Measurements from ENCODE around the gene HDGF.

Gene HDGF

DNA sequence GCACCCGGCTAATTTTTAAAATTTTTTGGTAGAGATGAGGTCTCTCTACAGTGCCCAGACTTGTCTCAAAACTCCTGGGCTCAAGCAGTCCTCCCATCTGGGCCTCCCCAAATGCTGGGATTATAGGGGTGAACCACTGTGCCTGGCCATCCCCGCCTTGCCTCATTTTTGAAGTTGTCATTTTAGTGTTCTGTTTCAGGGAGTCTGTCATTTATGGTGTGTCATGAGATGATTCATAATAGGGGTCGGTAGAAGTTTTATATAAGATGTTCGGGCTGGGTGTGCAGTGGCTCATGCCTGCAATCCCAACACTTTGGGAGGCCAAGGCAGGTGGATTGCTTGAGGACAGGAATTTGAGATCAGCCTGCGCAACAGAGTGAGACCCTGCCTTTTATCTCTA, 24.3 kb upstream of the HDGF start:
- no peak for DNase-seq (ENCODE audit: low read depth)
- TF ChIP-seq, protein P1, sequence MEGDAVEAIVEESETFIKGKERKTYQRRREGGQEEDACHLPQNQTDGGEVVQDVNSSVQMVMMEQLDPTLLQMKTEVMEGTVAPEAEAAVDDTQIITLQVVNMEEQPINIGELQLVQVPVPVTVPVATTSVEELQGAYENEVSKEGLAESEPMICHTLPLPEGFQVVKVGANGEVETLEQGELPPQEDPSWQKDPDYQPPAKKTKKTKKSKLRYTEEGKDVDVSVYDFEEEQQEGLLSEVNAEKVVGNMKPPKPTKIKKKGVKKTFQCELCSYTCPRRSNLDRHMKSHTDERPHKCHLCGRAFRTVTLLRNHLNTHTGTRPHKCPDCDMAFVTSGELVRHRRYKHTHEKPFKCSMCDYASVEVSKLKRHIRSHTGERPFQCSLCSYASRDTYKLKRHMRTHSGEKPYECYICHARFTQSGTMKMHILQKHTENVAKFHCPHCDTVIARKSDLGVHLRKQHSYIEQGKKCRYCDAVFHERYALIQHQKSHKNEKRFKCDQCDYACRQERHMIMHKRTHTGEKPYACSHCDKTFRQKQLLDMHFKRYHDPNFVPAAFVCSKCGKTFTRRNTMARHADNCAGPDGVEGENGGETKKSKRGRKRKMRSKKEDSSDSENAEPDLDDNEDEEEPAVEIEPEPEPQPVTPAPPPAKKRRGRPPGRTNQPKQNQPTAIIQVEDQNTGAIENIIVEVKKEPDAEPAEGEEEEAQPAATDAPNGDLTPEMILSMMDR (IDR thresholded peaks at IDR 0.05; ENCODE audit: low read depth, low read length, missing control alignments) = no peak
- no peak overlapping the region for H3K4me3 ChIP-seq (ENCODE audit: low read depth, low read length)

- no peak overlapping the region for H3K4me3 ChIP-seq (ENCODE audit: low read depth, low read length)
These were observed 22.1 kb upstream of the HDGF start for GRCh38 chr1:156773607-156774006.

DNA sequence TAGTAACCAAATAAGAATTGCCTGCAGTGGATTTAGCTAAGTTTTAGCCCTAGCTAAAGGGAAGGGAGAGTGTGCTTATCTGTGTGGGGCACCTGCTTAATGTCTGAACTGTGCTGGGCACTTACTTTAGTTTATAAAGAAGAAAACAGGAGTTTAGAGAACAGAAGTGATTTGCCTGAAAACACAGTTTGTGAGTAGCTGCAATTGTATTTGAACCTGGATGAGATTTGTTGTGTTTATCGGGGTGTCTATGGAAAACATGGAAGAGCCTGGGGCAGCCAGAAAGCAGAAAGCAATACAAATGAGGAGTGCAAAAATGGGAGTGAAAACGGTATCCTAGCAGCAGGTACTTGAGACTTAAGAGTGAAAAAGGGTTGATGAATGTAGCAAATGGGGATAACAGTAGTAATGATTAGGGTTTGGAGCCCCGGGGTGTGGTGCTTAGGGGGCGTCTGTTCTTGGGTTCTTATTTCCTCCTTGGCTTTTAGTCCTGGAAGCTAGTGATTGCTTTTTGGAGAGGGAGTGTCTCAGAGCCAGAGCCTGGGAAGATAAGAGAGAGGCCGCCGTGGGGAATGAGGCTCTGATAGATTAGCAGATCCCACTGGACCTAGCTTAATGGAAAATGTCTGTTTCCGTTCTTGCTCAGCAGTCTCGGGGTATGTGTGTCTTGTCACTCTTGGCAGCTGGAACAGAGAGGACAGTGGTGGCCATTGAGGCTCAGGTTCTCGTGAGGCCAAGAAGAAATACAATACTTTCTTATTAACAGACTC, 21.4 kb upstream of the HDGF start:
- TF ChIP-seq, protein P1 (IDR thresholded peaks at IDR 0.05; ENCODE audit: low read depth, low read length, missing control alignments) = no peak
- no peak overlapping the region for H3K4me3 ChIP-seq (ENCODE audit: low read depth, low read length)
- no peak for DNase-seq (ENCODE audit: low read depth)

More at GRCh38 chr1:156773607-156774006, 22.1 kb upstream of the HDGF start:
- TF ChIP-seq, protein P1 (IDR thresholded peaks at IDR 0.05; ENCODE audit: low read depth, low read length, missing control alignments) = peak; percentile 14
- no peak for DNase-seq (ENCODE audit: low read depth)

DNA sequence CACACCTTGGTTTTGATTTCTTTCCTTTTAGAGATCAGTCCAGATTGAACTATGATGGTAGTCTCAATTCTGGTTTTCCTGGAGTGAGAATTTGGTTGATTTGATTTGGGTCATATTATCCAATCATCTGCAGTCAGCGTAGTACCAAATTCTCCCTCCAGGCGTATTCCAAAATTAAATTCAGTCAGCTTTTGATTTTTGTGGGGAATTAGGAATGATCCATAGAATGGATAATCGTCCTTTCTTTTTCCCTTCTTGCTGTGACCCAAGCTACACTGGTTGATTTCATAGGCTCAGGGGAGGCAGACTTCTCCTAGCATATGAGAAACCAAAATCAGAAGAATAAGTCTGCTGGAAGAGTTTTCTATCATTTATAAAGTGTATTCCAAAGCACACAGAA, 20.7 kb upstream of the HDGF start:
- no peak for DNase-seq (ENCODE audit: low read depth)
- TF ChIP-seq, protein P1 (IDR thresholded peaks at IDR 0.05; ENCODE audit: low read depth, low read length, missing control alignments) = no peak

DNA sequence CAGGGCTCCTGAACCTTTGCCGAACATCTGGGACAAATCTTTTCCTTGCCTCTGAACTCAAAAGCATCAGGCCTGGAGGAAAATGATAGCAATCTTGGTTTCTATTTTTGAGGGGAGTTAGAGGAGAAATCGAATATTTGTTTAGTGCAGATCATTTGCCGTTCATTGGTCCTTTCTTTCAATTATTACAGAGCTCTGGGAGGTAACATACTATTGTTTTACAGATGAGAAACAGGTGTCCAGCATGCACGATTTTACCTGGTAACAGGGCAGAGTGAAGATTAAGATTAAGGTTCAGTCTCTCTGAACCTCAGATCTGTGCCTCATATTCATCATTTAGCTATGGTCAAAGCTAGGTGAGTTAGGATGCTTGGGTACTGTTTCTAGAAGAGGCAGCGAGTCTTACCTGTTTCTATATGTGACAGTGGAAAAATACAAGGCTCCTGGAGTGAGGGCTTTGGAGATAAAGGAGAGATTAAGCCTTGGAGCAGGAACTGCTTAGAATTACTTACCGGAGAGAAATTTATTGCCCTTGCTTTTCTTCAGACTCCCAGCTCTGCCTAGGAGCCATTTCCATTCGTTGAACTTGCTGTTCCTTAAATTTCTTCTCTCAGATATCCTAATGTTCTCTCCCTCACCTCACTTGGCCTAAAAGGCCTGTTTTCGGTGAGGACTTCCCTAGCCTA, 17.3 kb upstream of the HDGF start:
- TF ChIP-seq, protein P1 (IDR thresholded peaks at IDR 0.05; ENCODE audit: low read depth, low read length, missing control alignments) = no peak
- peak overlapping the region; percentile 67 for H3K4me3 ChIP-seq (ENCODE audit: low read depth, low read length)
- DNase-seq (ENCODE audit: low read depth) = no peak

More for the DNA sequence above, 20.7 kb upstream of the HDGF start:
- H3K4me3 ChIP-seq (ENCODE audit: low read depth, low read length) = no peak overlapping the region

GRCh38 chr1:156767879-156768604, 16.6 kb upstream of the HDGF start:
- TF ChIP-seq, protein P1 (IDR thresholded peaks at IDR 0.05; ENCODE audit: low read depth, low read length, missing control alignments) = no peak
- DNase-seq (ENCODE audit: low read depth) = no peak

More at GRCh38 chr1:156767879-156768604, 16.6 kb upstream of the HDGF start:
- H3K4me3 ChIP-seq (ENCODE audit: low read depth, low read length) = peak overlapping the region; percentile 67
